GM12878 (cell line): Measurements from ENCODE around the gene CMTM1.

Experiments used
- CBFB ChIP-seq: IDR thresholded peaks from 2 replicates; pipeline ENCODE4 v1.6.1; 2016; ENCODE audit warnings: antibody characterized with exemption, low read depth
- CHD2 ChIP-seq: IDR thresholded peaks from 2 replicates; pipeline ENCODE4 v1.6.1; 2011; ENCODE audit warnings: low read depth, low read length, improper control_type of control experiment, borderline replicate concordance
- CTCF ChIP-seq, 3 experiments: IDR thresholded peaks in 2 of 3; conservative IDR thresholded peaks in 1 of 3; 2 replicates each; pipeline ENCODE4 v1.5.1; 2011; ENCODE audit warnings: low read depth in 3 of 3, low read length in 3 of 3, mild to moderate bottlenecking in 3 of 3, control low read depth in 2 of 3, moderate library complexity in 2 of 3, inconsistent platforms in 1 of 3, mixed read lengths in 1 of 3; ENCODE audit not compliant: control insufficient read depth in 2 of 3, insufficient read depth in 1 of 3; ENCODE audit errors: extremely low read depth in 1 of 3
- ETV6 ChIP-seq, 2 experiments: fragments of 450-650 bp in 1 of 2; IDR thresholded peaks in 1 of 2; conservative IDR thresholded peaks in 1 of 2; 2 replicates each; pipeline ENCODE4 v1.6.1; 2014; ENCODE audit warnings: antibody characterized with exemption in 1 of 2, borderline replicate concordance in 1 of 2, low read depth in 1 of 2, mild to moderate bottlenecking in 1 of 2, moderate library complexity in 1 of 2
- GABPA ChIP-seq: IDR thresholded peaks from 2 replicates; pipeline ENCODE4 v1.6.1; 2014; ENCODE audit warnings: antibody characterized with exemption, low read depth, mild to moderate bottlenecking, inconsistent platforms
- HCFC1 ChIP-seq: fragments of 150-350 bp; IDR thresholded peaks from 2 replicates; pipeline ENCODE4 v1.6.1; 2014; ENCODE audit warnings: low read length
- HDAC2 ChIP-seq: fragments of 200-600 bp; sonication (generic); IDR thresholded peaks from 2 replicates; pipeline ENCODE4 v1.6.1; 2017
- PML ChIP-seq: IDR thresholded peaks from 2 replicates; pipeline ENCODE4 v1.6.1; 2012; ENCODE audit warnings: low read length, inconsistent platforms
- POLR2AphosphoS2 ChIP-seq: IDR thresholded peaks from 2 replicates; pipeline ENCODE4 v1.6.1; 2011; ENCODE audit warnings: low read depth, mild to moderate bottlenecking, low read length, improper control_type of control experiment, moderate library complexity
- SMC3 ChIP-seq: IDR thresholded peaks from 2 replicates; pipeline ENCODE4 v1.6.1; 2011; ENCODE audit warnings: low read length, improper control_type of control experiment, borderline replicate concordance
- SUPT20H ChIP-seq: IDR thresholded peaks from 2 replicates; pipeline ENCODE4 v1.6.1; 2011; ENCODE audit warnings: low read depth, mild to moderate bottlenecking, low read length, moderate library complexity, borderline replicate concordance; ENCODE audit not compliant: control insufficient read depth
- ZBTB33 ChIP-seq: fragments of 450-650 bp; IDR thresholded peaks from 2 replicates; pipeline ENCODE4 v1.6.1; 2017; ENCODE audit warnings: mild to moderate bottlenecking
- ZNF274 ChIP-seq: IDR thresholded peaks from one replicate; pipeline ENCODE4 v1.8.0; 2011; ENCODE audit not compliant: insufficient read length, insufficient read depth

- TF ChIP-seq CTCF (IDR thresholded peaks at IDR 0.05 in 2 of 3, conservative IDR thresholded peaks at IDR 0.05 in 1 of 3; ENCODE audit: control insufficient read depth in 2 of 3, extremely low read depth in 1 of 3, insufficient read depth in 1 of 3, low read depth in 3 of 3, low read length in 3 of 3) (no peak), PML (no peak), HCFC1 (no peak), CHD2 (no peak), GABPA (no peak), ZBTB33 (no peak), POLR2AphosphoS2 (no peak), ZNF274 (no peak), ETV6 (conservative IDR thresholded peaks at IDR 0.05 in 1 of 2, IDR thresholded peaks at IDR 0.05 in 1 of 2; ENCODE audit: borderline replicate concordance in 1 of 2, low read depth in 1 of 2) (no peak), SMC3 (no peak), HDAC2 (no peak), SUPT20H (no peak), CBFB (no peak)
These were observed 45.0 kb upstream of the CMTM1 start for GRCh38 chr16:66521252-66521713.
